ENCODE data around the gene NBPF3.

The NBPF3 gene

DNA sequence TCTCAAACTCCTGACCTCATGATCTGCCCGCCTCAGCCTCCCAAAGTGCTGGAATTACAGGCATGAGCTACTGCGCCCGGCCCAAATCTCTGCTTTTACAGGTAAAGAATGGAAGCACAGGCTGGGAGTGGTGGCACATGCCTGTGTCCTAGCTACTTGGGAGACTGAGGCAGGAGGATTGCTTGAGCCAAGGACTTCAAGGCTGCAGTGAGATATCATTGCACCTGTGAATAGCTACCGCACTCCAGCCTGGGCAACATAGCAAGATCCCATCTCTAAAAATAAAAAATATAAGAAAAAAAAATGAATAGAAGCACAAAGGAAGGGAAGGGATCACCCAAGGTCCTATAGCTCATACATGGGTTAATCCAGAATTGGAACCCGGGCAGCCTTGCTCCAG lies 84.3 kb downstream of the NBPF3 start:
- Histone ChIP-seq H2AK5ac (ENCODE audit: low read length) (no peak overlapping the region), H3K4me2 (ENCODE audit: low read length) (no peak overlapping the region), H3K9ac (ENCODE audit: low read length) (no peak overlapping the region), H3K9me3 (ENCODE audit: insufficient read depth, low read depth, low read length) (no peaks in the 10 kb centered on the region), H4K91ac (ENCODE audit: low read depth, low read length) (no peak overlapping the region), H2BK12ac (ENCODE audit: low read length) (no peak overlapping the region), H4K8ac (ENCODE audit: low read depth, low read length) (no peak overlapping the region), H3K27ac (ENCODE audit: low read depth, low read length) (no peak overlapping the region), H3K36me3 (ENCODE audit: control insufficient read depth in 1 of 2, insufficient read depth in 2 of 2, low read length in 2 of 2) (no peaks in the 10 kb centered on the region), H2BK5ac (ENCODE audit: low read depth, low read length, poor library complexity) (no peak overlapping the region), H4K12ac (ENCODE audit: low read depth, low read length) (no peak overlapping the region), H3K4ac (ENCODE audit: low read depth, low read length) (no peak overlapping the region), H3K79me1 (ENCODE audit: low read length) (no peaks in the 10 kb centered on the region), H2AFZ (ENCODE audit: insufficient read depth, low read length, poor library complexity) (no peak overlapping the region), H3K4me3 (ENCODE audit: low read depth, low read length) (no peak overlapping the region), H3K27me3 (ENCODE audit: insufficient read depth, low read length) (no peaks in the 10 kb centered on the region), H3K23ac (ENCODE audit: low read length) (no peak overlapping the region), H3K4me1 (ENCODE audit: control insufficient read depth in 1 of 2, insufficient read depth in 2 of 2, low read length in 2 of 2) (no peaks in the 10 kb centered on the region), H3K79me2 (ENCODE audit: control insufficient read depth, insufficient read depth, low read length, poor library complexity) (no peaks in the 10 kb centered on the region), H2BK120ac (ENCODE audit: insufficient read depth, low read length, poor library complexity) (no peak overlapping the region), H3K14ac (ENCODE audit: low read length) (no peak overlapping the region), H3K18ac (ENCODE audit: low read length) (no peak overlapping the region)
- DNase-seq, result no peak
- no CpG with 5 or more reads among the region's 5 CpGs for WGBS (ENCODE audit: extremely low coverage, insufficient coverage, insufficient read length)

DNA sequence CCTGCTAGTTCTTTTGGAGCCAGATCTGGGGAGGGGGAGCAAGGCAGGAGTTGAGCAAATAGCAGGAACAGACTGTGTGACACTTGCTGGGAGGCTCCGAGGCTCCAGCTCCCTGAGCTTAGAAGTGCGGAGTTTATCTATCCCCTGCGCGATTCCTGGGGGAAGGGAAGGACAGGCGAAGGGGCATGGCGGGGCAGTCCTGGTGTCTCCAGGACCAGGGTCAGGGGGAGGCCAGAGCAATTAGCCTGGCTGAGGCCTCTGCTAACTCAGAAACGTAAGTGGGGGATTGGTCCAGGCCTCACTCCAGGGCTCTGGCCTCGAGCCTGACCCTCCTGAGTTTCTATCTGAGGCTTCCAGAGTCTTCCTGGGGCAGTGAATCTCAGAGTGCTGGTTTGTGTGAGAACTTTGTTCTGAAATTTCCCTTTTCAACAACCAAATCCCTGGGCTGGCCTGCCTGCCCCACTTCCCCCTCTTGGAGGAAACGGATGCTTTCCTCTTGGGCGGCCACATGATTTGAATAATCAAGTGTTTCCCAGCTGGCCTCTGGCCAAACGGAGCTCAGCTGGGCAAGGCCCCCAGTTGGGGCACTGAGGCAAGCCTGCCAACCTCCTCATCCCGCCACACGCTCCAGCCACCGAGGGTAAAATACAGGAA lies 84.9 kb downstream of the NBPF3 start:
- no CpG with 5 or more reads among the region's 14 CpGs for WGBS (ENCODE audit: extremely low coverage, insufficient coverage, insufficient read length)

DNA sequence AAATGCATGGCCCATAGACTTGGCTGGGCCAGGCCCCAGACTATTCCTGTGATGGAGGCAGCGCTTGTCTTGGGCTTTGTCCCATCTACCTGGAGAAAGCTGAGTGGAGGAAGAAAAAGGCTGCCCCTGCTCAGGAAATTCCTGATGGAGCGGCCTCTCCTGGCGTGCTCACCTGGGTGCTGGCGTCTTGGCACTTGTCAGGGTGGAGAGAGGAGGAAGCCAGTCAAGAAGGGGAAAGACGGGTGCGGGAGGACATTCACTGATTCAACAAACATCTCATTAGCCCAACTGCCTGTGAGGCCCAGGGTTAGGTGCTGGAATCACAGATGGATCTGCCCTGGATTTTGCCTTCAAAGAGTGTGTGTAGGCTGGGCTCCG lies 85.4 kb downstream of the NBPF3 start:
- Histone ChIP-seq H3K4me1 (ENCODE audit: control insufficient read depth in 1 of 2, insufficient read depth in 2 of 2, low read length in 2 of 2) (no peaks in the 10 kb centered on the region), H2BK120ac (ENCODE audit: insufficient read depth, low read length, poor library complexity) (no peak overlapping the region), H3K9me3 (ENCODE audit: insufficient read depth, low read depth, low read length) (no peaks in the 10 kb centered on the region), H4K8ac (ENCODE audit: low read depth, low read length) (no peak overlapping the region), H3K14ac (ENCODE audit: low read length) (no peak overlapping the region), H4K91ac (ENCODE audit: low read depth, low read length) (no peak overlapping the region), H2AK5ac (ENCODE audit: low read length) (no peak overlapping the region), H3K79me1 (ENCODE audit: low read length) (no peaks in the 10 kb centered on the region), H3K36me3 (ENCODE audit: control insufficient read depth in 1 of 2, insufficient read depth in 2 of 2, low read length in 2 of 2) (no peaks in the 10 kb centered on the region), H3K4me3 (ENCODE audit: low read depth, low read length) (no peak overlapping the region), H3K27ac (ENCODE audit: low read depth, low read length) (no peak overlapping the region), H2AFZ (ENCODE audit: insufficient read depth, low read length, poor library complexity) (no peak overlapping the region), H3K27me3 (ENCODE audit: insufficient read depth, low read length) (no peaks in the 10 kb centered on the region), H3K79me2 (ENCODE audit: control insufficient read depth, insufficient read depth, low read length, poor library complexity) (no peaks in the 10 kb centered on the region), H3K9ac (ENCODE audit: low read length) (no peak overlapping the region), H3K18ac (ENCODE audit: low read length) (no peak overlapping the region), H2BK5ac (ENCODE audit: low read depth, low read length, poor library complexity) (no peak overlapping the region), H3K23ac (ENCODE audit: low read length) (no peak overlapping the region), H2BK12ac (ENCODE audit: low read length) (no peak overlapping the region), H3K4me2 (ENCODE audit: low read length) (no peak overlapping the region), H4K12ac (ENCODE audit: low read depth, low read length) (no peak overlapping the region), H3K4ac (ENCODE audit: low read depth, low read length) (no peak overlapping the region)
- DNase-seq, result no peak
- no CpG with 5 or more reads among the region's 7 CpGs for WGBS (ENCODE audit: extremely low coverage, insufficient coverage, insufficient read length)

More for the DNA sequence above, 84.9 kb downstream of the NBPF3 start:
- Histone ChIP-seq H3K23ac (ENCODE audit: low read length) (no peak overlapping the region), H3K4me3 (ENCODE audit: low read depth, low read length) (no peak overlapping the region), H3K18ac (ENCODE audit: low read length) (no peak overlapping the region), H3K79me1 (ENCODE audit: low read length) (no peaks in the 10 kb centered on the region), H3K14ac (ENCODE audit: low read length) (no peak overlapping the region), H2AFZ (ENCODE audit: insufficient read depth, low read length, poor library complexity) (no peak overlapping the region), H2BK5ac (ENCODE audit: low read depth, low read length, poor library complexity) (no peak overlapping the region), H3K4ac (ENCODE audit: low read depth, low read length) (no peak overlapping the region), H2BK12ac (ENCODE audit: low read length) (no peak overlapping the region), H3K36me3 (ENCODE audit: control insufficient read depth in 1 of 2, insufficient read depth in 2 of 2, low read length in 2 of 2) (no peaks in the 10 kb centered on the region), H4K12ac (ENCODE audit: low read depth, low read length) (no peak overlapping the region), H3K9me3 (ENCODE audit: insufficient read depth, low read depth, low read length) (no peaks in the 10 kb centered on the region), H3K27me3 (ENCODE audit: insufficient read depth, low read length) (no peaks in the 10 kb centered on the region), H3K4me1 (ENCODE audit: control insufficient read depth in 1 of 2, insufficient read depth in 2 of 2, low read length in 2 of 2) (no peaks in the 10 kb centered on the region), H2AK5ac (ENCODE audit: low read length) (no peak overlapping the region), H2BK120ac (ENCODE audit: insufficient read depth, low read length, poor library complexity) (no peak overlapping the region), H3K27ac (ENCODE audit: low read depth, low read length) (no peak overlapping the region), H3K4me2 (ENCODE audit: low read length) (no peak overlapping the region), H4K8ac (ENCODE audit: low read depth, low read length) (no peak overlapping the region), H3K79me2 (ENCODE audit: control insufficient read depth, insufficient read depth, low read length, poor library complexity) (no peaks in the 10 kb centered on the region), H4K91ac (ENCODE audit: low read depth, low read length) (no peak overlapping the region), H3K9ac (ENCODE audit: low read length) (no peak overlapping the region)
- no peak for DNase-seq

DNA sequence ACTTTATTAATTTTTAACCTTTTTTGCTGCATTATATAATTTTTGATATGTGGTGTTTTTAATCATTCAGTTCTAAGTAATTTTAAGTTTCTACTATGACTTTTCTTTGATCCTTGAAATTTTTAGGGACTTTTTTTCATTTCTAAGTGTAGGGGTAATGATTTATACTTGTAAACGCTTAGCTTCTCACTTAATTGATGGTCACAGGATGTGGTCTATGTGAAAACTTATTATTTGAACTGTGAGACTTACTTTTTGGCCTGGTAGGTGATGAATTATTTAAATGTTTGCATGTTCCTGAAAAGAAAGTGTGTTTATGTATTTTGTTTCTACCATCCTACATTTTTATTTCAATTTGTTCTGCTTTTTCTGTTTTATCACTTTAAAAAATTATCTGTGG lies 86.5 kb downstream of the NBPF3 start:
- Histone ChIP-seq H3K14ac (ENCODE audit: low read length) (no peak overlapping the region), H2AFZ (ENCODE audit: insufficient read depth, low read length, poor library complexity) (no peak overlapping the region), H3K36me3 (ENCODE audit: control insufficient read depth in 1 of 2, insufficient read depth in 2 of 2, low read length in 2 of 2) (no peaks in the 10 kb centered on the region), H2AK5ac (ENCODE audit: low read length) (no peak overlapping the region), H3K9me3 (ENCODE audit: insufficient read depth, low read depth, low read length) (no peaks in the 10 kb centered on the region), H3K4ac (ENCODE audit: low read depth, low read length) (no peak overlapping the region), H4K8ac (ENCODE audit: low read depth, low read length) (no peak overlapping the region), H3K23ac (ENCODE audit: low read length) (no peak overlapping the region), H3K4me3 (ENCODE audit: low read depth, low read length) (no peak overlapping the region), H3K4me1 (ENCODE audit: control insufficient read depth in 1 of 2, insufficient read depth in 2 of 2, low read length in 2 of 2) (no peaks in the 10 kb centered on the region), H2BK5ac (ENCODE audit: low read depth, low read length, poor library complexity) (no peak overlapping the region), H3K27me3 (ENCODE audit: insufficient read depth, low read length) (no peaks in the 10 kb centered on the region), H3K27ac (ENCODE audit: low read depth, low read length) (no peak overlapping the region), H4K91ac (ENCODE audit: low read depth, low read length) (no peak overlapping the region), H3K79me2 (ENCODE audit: control insufficient read depth, insufficient read depth, low read length, poor library complexity) (no peaks in the 10 kb centered on the region), H2BK120ac (ENCODE audit: insufficient read depth, low read length, poor library complexity) (no peak overlapping the region), H4K12ac (ENCODE audit: low read depth, low read length) (no peak overlapping the region), H3K18ac (ENCODE audit: low read length) (no peak overlapping the region), H2BK12ac (ENCODE audit: low read length) (no peak overlapping the region), H3K79me1 (ENCODE audit: low read length) (no peaks in the 10 kb centered on the region), H3K9ac (ENCODE audit: low read length) (no peak overlapping the region), H3K4me2 (ENCODE audit: low read length) (no peak overlapping the region)
- WGBS (ENCODE audit: extremely low coverage, insufficient coverage, insufficient read length), result no CpG with 5 or more reads among the region's 1 CpG
- DNase-seq, result no peak

Data from trophoblast cell (in vitro differentiated cells and primary cell).